Inflammatory macrophage treated with lipopolysaccharide for 1 hour (primary cell): Measurements from ENCODE around the gene PSMC5.

ENCODE experiments used
- DNase-seq, 2 donors: peaks; one replicate each; pipeline ENCODE4 v3.0.0-alpha.2; 2020 to 2022

PSMC5 gene

DNA sequence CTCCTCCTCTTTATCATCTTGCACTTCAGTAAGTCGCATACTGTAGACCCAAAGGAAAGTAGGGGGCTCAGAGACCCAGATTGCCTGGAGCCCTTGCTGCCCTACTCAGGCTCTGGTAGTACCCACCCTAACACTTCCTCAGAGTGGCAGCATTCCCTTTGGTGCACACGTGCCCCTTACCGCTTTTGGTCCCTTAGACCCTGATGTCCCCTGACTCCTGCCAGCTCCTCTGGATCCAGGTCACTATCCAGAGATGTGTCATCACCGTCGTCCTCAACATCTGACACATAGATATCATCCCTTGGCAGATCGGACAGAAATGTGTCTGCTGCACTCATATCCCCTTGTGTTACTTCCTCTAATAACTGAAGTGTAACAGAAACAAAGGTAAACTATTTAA is 5.4 kb upstream of the PSMC5 start:
- no peak for DNase-seq

DNA sequence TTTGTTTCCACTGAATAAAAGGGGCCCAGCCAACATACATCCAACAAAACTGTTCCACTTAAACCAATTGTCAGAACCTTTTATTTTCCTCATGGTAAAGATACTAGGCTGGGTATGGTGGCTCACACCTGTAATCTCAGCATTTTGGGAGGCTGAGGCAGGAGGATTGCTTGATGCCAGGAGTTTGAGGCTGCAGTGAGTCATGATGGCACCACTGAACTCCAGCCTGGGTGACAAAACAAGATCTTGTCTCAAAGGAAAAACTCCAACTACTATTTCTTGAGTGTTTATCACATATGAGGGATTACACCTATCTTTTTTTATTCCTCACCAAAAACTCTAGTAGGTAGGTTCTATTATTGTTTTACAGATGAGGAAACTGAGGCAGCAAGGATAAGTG is 4.7 kb upstream of the PSMC5 start:
- no peak for DNase-seq

- DNase-seq: no peak
Measured at GRCh38 chr17:63823659-63824331, 3.4 kb upstream of the PSMC5 start.

- no peak for DNase-seq
Measured at GRCh38 chr17:63824362-63824761, 2.9 kb upstream of the PSMC5 start.

- DNase-seq: peak in 1 of 2 donors; percentile 3
Measured at GRCh38 chr17:63826468-63827001, 696 bp upstream of the PSMC5 start.

DNA sequence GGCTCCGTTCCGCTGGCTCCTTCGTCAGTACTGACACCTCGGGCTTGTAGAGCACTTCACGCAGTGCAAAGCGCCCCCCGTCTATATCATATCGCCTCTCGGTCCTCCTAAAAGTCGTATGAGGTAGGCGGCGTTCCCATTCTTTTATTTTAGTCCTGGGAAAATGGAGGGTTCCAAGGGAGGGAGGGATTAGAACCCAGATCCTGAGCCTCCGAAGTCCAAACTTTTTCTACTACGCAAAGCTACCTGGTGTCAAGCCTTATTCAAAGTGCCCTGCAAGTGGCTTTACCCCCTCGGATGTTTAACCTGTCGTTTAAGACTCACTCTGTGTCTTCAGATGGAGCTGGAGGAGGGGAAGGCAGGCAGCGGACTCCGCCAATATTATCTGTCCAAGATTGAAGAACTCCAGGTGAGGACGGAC is 580 bp downstream of the PSMC5 start:
- peak in 1 of 2 donors; percentile 2 for DNase-seq

- no peak for DNase-seq
Measured at GRCh38 chr17:63828936-63829335, 1.7 kb downstream of the PSMC5 start.

DNA sequence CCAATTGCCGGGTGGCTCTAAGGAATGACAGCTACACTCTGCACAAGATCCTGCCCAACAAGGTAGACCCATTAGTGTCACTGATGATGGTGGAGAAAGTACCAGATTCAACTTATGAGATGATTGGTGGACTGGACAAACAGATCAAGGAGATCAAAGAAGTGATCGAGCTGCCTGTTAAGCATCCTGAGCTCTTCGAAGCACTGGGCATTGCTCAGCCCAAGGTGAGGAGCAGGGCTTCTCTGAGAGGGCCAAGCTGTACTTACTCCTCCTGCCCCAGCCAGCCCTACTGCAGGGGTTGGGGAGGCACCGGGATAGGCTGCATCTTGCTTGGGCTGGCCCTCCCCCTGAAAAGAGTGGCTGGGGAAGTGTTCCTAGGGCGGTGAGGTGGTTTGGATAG is 3.0 kb downstream of the PSMC5 start:
- DNase-seq: no peak

- no peak for DNase-seq
Measured at GRCh38 chr17:63830904-63831491, 3.8 kb downstream of the PSMC5 start.

DNA sequence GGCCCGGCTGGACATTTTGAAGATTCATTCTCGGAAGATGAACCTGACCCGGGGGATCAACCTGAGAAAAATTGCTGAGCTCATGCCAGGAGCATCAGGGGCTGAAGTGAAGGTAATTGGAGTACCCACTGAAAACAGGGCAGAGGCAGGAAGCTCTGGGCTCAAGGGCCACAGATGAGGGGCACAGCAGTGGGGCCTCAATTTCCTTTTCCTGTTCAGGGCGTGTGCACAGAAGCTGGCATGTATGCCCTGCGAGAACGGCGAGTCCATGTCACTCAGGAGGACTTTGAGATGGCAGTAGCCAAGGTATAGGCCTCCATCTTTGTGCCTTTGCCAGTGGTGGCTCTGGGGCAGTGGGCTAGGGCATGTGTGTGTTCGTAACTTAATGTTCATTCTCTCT is 4.3 kb downstream of the PSMC5 start:
- no peak for DNase-seq

DNA sequence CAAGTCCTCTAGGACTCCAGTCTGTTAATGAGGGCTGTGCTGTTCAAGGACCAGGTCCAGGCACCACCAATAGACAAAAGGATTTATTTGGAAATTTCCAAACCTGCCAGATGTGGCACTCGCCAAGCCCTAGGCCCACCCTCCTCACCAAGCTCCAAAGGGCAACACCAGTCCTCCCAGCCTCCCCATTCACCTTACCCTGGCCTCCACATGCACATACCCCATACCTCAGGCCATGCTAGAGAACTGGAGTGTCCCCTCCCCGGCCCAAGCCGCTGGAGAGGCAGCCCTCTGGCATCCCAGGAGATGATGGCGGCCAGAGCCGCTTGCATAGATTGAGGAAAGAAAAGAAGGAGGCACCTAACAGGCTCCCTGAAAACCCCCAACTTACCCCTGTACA is 4.8 kb downstream of the PSMC5 start:
- no peak for DNase-seq

GRCh38 chr17:63832455-63832854 is 5.2 kb downstream of the PSMC5 start:
- DNase-seq: no peak

DNA sequence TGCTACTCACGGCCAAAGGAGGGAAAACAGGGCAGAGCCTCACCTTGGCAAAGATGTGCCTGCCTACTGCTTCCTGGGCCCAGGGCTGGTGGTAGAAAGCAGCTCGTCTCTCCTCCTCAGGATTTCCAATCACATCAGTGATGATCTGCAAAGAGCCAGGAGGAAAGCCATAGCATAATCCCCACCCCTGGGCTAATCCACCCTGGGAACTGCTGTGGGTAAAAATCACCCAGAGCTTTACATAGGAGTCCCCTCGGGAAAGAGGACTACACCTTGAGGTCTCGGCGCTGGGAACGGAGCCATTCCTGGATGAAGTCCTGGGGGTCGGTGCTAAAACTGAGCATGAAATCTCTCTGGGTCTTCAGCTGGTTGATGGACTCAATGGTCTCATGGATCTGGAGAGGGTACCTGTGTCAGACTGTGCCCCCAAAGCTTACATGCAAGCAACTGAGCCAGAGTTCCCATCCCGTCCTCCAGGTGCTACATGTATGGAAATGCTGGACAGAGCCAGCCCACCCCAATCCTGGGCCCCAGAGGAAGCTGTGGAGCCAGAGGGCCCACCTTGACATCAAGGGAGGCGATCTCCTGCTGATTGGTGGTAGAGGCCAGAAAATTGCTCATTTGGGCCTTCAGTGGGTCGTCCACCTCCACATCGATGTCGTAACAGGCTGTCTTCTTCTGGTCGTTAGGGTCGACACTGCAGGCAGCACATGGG is 6.0 kb downstream of the PSMC5 start:
- no peak for DNase-seq

GRCh38 chr17:63833741-63834373 is 6.6 kb downstream of the PSMC5 start:
- DNase-seq: no peak

- DNase-seq: peak; percentile 62 to 70
Measured at GRCh38 chr17:63834431-63835166, 7.4 kb downstream of the PSMC5 start.

DNA sequence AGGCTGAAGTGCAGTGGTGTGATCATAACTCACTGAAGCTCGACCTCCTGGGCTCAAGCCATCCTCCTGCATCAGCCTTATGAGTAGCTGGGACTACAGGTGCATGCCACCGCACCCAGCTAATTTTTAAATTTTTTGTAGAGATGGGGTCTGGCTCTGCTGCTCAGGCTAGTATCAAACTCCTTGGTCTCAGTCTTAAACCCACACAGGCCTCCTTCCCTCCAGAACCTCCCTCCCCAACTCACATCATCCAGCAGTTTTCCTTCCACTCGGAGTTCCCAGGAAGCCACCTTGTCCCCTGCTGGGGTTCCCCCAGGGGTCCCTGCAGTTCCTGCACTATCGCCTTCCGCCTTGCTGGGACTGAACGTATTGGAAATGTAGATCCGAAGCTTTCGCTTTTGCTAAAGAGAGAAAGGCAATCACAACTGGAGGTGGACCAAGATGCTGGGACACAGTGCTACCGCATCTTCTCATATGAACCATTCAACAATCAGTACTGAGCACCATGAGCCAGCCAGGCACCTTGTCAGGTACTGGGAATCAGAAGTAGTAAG is 8.0 kb downstream of the PSMC5 start:
- no peak for DNase-seq

DNA sequence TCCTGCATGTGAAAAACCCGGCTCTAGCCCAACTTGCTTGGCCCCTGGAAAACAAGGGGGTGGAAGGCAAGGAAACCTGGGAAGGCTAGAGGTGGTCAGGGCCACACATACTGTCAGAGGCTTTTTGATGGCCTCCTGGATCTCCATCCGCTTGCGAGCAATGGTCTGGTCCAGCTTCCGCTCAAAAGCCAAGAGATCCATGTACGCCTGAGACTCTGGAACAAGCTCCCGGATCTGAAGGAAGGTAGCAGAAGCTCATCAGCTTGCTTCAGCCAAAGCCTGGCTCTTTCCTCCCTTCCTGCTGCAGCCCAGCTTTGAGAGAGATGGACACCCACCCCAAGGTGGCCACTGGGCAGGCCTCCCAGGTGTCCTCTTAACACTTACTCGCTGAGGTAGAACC is 9.6 kb downstream of the PSMC5 start:
- no peak for DNase-seq

GRCh38 chr17:63837480-63837879 is 10.2 kb downstream of the PSMC5 start:
- no peak for DNase-seq

DNA sequence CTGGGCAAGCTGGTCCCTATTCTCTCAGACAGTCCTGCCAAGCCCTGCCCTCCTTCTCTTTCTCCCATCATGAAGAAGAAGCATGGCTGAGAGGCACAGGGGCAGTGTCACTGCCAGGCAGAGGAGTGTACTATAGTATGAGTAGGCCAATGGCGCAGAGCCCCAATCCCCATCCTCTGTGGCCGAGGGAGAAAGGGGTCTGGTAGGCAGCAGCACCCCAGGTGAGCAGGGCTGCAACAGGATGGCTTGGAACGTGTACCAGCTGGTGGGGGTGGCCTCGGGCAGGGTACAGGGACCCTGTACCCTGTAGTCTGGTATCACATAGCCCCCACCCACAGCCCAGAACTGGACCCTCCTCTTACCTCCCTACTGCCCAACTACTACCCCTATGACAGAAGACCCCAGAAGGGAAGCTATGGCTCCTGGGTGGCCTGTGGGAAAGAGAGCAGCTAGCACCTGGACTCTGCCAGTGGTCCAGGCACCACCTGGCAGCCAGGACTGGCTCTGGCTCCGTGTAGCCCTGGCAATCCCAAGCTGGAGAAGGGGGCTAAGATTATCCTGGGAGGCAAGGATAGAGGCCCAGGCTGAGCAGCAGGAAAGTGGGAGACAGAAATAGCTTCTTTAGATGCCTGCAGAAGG is 10.8 kb downstream of the PSMC5 start:
- DNase-seq: no peak

- DNase-seq: no peak
Measured at GRCh38 chr17:63838631-63839171, 11.5 kb downstream of the PSMC5 start.

GRCh38 chr17:63840591-63841349 is 13.5 kb downstream of the PSMC5 start:
- DNase-seq: peak in 1 of 2 donors; percentile 3
